ENCODE measurements around the gene SETBP1. TPM values are rescaled to one million over a fixed set of nuclear protein-coding genes. Genes with fewer than 3 reads are reported as not detected.

SETBP1 gene
- total RNA-seq, 2 donors from 2014 or later = 59.5 to 76.9 TPM

- intact Hi-C loops (cut with DNase I) = no loop called here
- DNase-seq (ENCODE audit: low spot score) = no peak
Observed at GRCh38 chr18:44896846-44897245, 216.2 kb downstream of the SETBP1 start.

GRCh38 chr18:44897411-44897810 lies 216.7 kb downstream of the SETBP1 start:
- DNase-seq (ENCODE audit: low spot score) = no peak
- intact Hi-C loops (cut with DNase I) = no loop called here

GRCh38 chr18:44897816-44898215 lies 217.1 kb downstream of the SETBP1 start:
- DNase-seq (ENCODE audit: low spot score) = no peak
- intact Hi-C loops (cut with DNase I) = no loop called here

- DNase-seq (ENCODE audit: low spot score) = no peak
- intact Hi-C loops (cut with DNase I) = no loop called here
Observed at GRCh38 chr18:44898498-44898897, 217.8 kb downstream of the SETBP1 start.

GRCh38 chr18:44899832-44900231 lies 219.1 kb downstream of the SETBP1 start:
- DNase-seq (ENCODE audit: low spot score) = no peak
- intact Hi-C loops (cut with DNase I) = no loop called here

GRCh38 chr18:44900627-44901026 lies 219.9 kb downstream of the SETBP1 start:
- no peak for DNase-seq (ENCODE audit: low spot score)
- intact Hi-C loops (cut with DNase I) = no loop called here

GRCh38 chr18:44901283-44901682 lies 220.6 kb downstream of the SETBP1 start:
- DNase-seq (ENCODE audit: low spot score) = no peak
- intact Hi-C loops (cut with DNase I) = no loop called here

GRCh38 chr18:44903327-44903726 lies 222.6 kb downstream of the SETBP1 start:
- intact Hi-C loops (cut with DNase I) = no loop called here
- no peak for DNase-seq (ENCODE audit: low spot score)

- no peak for DNase-seq (ENCODE audit: low spot score)
- intact Hi-C loops (cut with DNase I) = no loop called here
Observed at GRCh38 chr18:44904768-44905167, 224.1 kb downstream of the SETBP1 start.

GRCh38 chr18:44909191-44909719 lies 228.6 kb downstream of the SETBP1 start:
- intact Hi-C loops (cut with DNase I) = no loop called here
- DNase-seq (ENCODE audit: low spot score) = no peak

- no peak for DNase-seq (ENCODE audit: low spot score)
- intact Hi-C loops (cut with DNase I) = no loop called here
Observed at GRCh38 chr18:44911260-44911659, 230.6 kb downstream of the SETBP1 start.

GRCh38 chr18:44911773-44912172 lies 231.1 kb downstream of the SETBP1 start:
- no peak for DNase-seq (ENCODE audit: low spot score)
- intact Hi-C loops (cut with DNase I) = no loop called here

GRCh38 chr18:44912740-44913478 lies 232.2 kb downstream of the SETBP1 start:
- intact Hi-C loops (cut with DNase I) = no loop called here
- no peak for DNase-seq (ENCODE audit: low spot score)

GRCh38 chr18:44914028-44914427 lies 233.3 kb downstream of the SETBP1 start:
- intact Hi-C loops (cut with DNase I) = no loop called here

GRCh38 chr18:44915213-44915612 lies 234.5 kb downstream of the SETBP1 start:
- intact Hi-C loops (cut with DNase I) = loop anchor here in 1 of 2 donors (5.0 kb wide), 1 partner anchor 707 kb away; no protein-coding TSS in a partner anchor
- no peak for DNase-seq (ENCODE audit: low spot score)

More at GRCh38 chr18:44914028-44914427, 233.3 kb downstream of the SETBP1 start:
- DNase-seq (ENCODE audit: low spot score) = no peak

- intact Hi-C loops (cut with DNase I) = loop anchor here in 1 of 2 donors (5.0 kb wide), 1 partner anchor 707 kb away; no protein-coding TSS in a partner anchor
- no peak for DNase-seq (ENCODE audit: low spot score)
Observed at GRCh38 chr18:44915661-44916060, 235.0 kb downstream of the SETBP1 start.

GRCh38 chr18:44916429-44917207 lies 235.9 kb downstream of the SETBP1 start:
- intact Hi-C loops (cut with DNase I) = loop anchor here in 1 of 2 donors (5.0 kb wide), 1 partner anchor 706 kb away; no protein-coding TSS in a partner anchor
- DNase-seq (ENCODE audit: low spot score) = no peak

GRCh38 chr18:44917216-44918141 lies 236.8 kb downstream of the SETBP1 start:
- intact Hi-C loops (cut with DNase I) = loop anchor here in 1 of 2 donors (5.0 kb wide), 1 partner anchor 705 kb away; no protein-coding TSS in a partner anchor
- no peak for DNase-seq (ENCODE audit: low spot score)

- intact Hi-C loops (cut with DNase I) = loop anchor here in 1 of 2 donors (5.0 kb wide), 1 partner anchor 704 kb away; no protein-coding TSS in a partner anchor
- no peak for DNase-seq (ENCODE audit: low spot score)
Observed at GRCh38 chr18:44918142-44918476, 237.4 kb downstream of the SETBP1 start.

All from posterior vena cava (tissue), 2 donors.